Stimulated activated effector memory CD8-positive, alpha-beta T cell treated with anti-CD3 and anti-CD28 coated beads, Interleukin-12 subunit alpha, Interleukin-12 subunit beta, amount 100 ng/mL, for 72 hours (primary cell): ENCODE data around the gene SUGCT.

Experiments
- ATAC-seq: fragments of 150-1000 bp; cut with Tn5 transposase; 2 replicates; pipeline ENCODE4 v1.10.0; 2021
- DNase-seq, 2 donors: peaks; one replicate each; pipeline ENCODE4 v3.0.0; 2021 to 2022; ENCODE audit warnings: low spot score in 2 of 2
- H3K27ac Mint-ChIP-seq: one replicate; pipeline ENCODE4 v1.8.0; 2022; ENCODE audit warnings: mild to moderate bottlenecking, mixed read lengths
- H3K36me3 Mint-ChIP-seq: one replicate; pipeline ENCODE4 v1.8.0; 2022; ENCODE audit warnings: mild to moderate bottlenecking, mixed read lengths
- H3K4me1 Mint-ChIP-seq: one replicate; pipeline ENCODE4 v1.8.0; 2022; ENCODE audit warnings: mixed read lengths
- H3K4me3 Mint-ChIP-seq: one replicate; pipeline ENCODE4 v1.8.0; 2022; ENCODE audit warnings: mild to moderate bottlenecking, mixed read lengths
- H3K9me3 Mint-ChIP-seq: one replicate; pipeline ENCODE4 v1.8.0; 2022; ENCODE audit warnings: mixed read lengths

Gene SUGCT

GRCh38 chr7:40804477-40805215 lies 669.8 kb downstream of the SUGCT start:
- no peaks in the 10 kb centered on the region for H3K4me1 Mint-ChIP-seq
- no peak overlapping the region for H3K27ac Mint-ChIP-seq
- peaks cover 16% of the 10 kb centered on the region for H3K9me3 Mint-ChIP-seq
- no peak overlapping the region for H3K4me3 Mint-ChIP-seq
- H3K36me3 Mint-ChIP-seq, result no peaks in the 10 kb centered on the region
- ATAC-seq (no peak), DNase-seq (no peak)

- peaks cover 20% of the 10 kb centered on the region for H3K9me3 Mint-ChIP-seq
- ATAC-seq (no peak), DNase-seq (no peak)
- H3K27ac Mint-ChIP-seq, result no peak overlapping the region
- H3K4me1 Mint-ChIP-seq, result no peaks in the 10 kb centered on the region
- H3K36me3 Mint-ChIP-seq, result no peaks in the 10 kb centered on the region
- H3K4me3 Mint-ChIP-seq, result no peak overlapping the region
These were observed 670.6 kb downstream of the SUGCT start for GRCh38 chr7:40805361-40805760.

- H3K4me3 Mint-ChIP-seq, result no peak overlapping the region
- peaks cover 20% of the 10 kb centered on the region for H3K9me3 Mint-ChIP-seq
- DNase-seq, result no peak
- no peaks in the 10 kb centered on the region for H3K36me3 Mint-ChIP-seq
- H3K27ac Mint-ChIP-seq, result no peak overlapping the region
- peak; percentile 19 for ATAC-seq
- no peaks in the 10 kb centered on the region for H3K4me1 Mint-ChIP-seq
These were observed 673.7 kb downstream of the SUGCT start for GRCh38 chr7:40808378-40808942.

DNA sequence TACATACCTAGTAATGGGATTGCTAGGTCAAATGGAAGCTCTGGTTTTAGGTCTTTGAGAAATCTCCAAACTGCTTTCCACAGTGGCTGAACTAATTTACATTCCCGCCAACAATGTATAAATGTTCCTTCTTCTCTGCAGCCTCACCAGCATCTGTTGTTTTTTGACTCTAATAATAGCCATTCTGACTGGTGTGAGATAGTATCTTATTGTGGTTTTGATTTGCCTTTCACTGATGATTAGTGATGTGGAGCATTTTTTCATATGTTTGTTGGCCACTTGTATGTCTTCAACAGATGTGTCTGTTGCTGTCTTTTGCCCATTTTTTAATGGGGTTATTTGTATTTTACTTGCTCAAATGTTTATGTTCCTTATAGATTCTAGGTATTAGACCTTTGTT lies 675.5 kb downstream of the SUGCT start:
- DNase-seq (no peak), ATAC-seq (no peak)
- Mint-ChIP-seq H3K4me1 (no peaks in the 10 kb centered on the region), H3K36me3 (no peaks in the 10 kb centered on the region), H3K4me3 (no peak overlapping the region), H3K27ac (no peak overlapping the region), H3K9me3 (peaks cover 22% of the 10 kb centered on the region)

DNA sequence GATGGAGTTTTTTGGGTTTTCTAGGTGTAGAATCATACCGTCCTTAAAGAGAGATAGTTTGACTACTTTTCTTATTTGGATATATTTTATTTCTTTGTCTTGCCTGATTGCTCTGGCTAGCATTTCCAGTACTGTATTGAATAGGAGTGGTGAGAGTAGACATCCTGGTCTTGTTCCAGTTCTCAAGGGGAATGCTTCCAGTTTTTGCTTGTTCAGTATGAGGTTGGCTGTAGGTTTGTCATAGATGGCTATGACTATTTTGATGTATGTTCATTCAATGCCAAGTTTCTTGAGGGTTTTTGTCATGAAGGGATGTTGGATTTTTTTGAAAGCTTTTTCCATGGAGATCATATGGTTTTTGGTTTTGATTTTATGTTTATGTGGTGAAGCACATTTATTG lies 676.9 kb downstream of the SUGCT start:
- ATAC-seq, result no peak
- Mint-ChIP-seq H3K4me1 (no peaks in the 10 kb centered on the region), H3K9me3 (peaks cover 20% of the 10 kb centered on the region), H3K4me3 (no peak overlapping the region), H3K27ac (no peak overlapping the region), H3K36me3 (no peaks in the 10 kb centered on the region)
- no peak for DNase-seq

- DNase-seq (no peak), ATAC-seq (no peak)
- no peaks in the 10 kb centered on the region for H3K36me3 Mint-ChIP-seq
- H3K4me3 Mint-ChIP-seq, result no peak overlapping the region
- peaks cover 18% of the 10 kb centered on the region for H3K9me3 Mint-ChIP-seq
- no peaks in the 10 kb centered on the region for H3K4me1 Mint-ChIP-seq
- H3K27ac Mint-ChIP-seq, result no peak overlapping the region
These were observed 680.2 kb downstream of the SUGCT start for GRCh38 chr7:40815022-40815421.

DNA sequence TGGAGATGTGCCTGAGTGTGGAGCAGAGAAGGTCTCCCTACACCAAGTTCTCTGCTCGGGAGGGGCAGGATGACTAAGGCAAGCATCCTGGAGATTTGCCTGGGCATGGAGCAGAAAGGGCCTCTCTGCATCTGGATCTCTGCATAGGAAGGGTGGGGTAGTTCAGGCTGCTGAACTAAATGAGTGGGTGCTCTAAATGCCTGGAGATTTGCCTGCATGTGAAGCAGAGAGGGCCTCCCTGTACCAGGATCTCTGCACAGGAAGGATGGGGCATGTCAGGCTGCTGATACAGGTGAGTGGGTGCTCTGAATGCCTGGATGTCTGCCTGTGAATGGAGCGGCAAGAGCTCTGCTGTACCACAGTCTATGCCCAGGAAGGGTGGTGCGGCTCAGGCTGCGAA lies 680.7 kb downstream of the SUGCT start:
- peaks cover 18% of the 10 kb centered on the region for H3K9me3 Mint-ChIP-seq
- DNase-seq (no peak), ATAC-seq (no peak)
- no peak overlapping the region for H3K27ac Mint-ChIP-seq
- no peaks in the 10 kb centered on the region for H3K36me3 Mint-ChIP-seq
- H3K4me1 Mint-ChIP-seq, result no peaks in the 10 kb centered on the region
- no peak overlapping the region for H3K4me3 Mint-ChIP-seq

DNA sequence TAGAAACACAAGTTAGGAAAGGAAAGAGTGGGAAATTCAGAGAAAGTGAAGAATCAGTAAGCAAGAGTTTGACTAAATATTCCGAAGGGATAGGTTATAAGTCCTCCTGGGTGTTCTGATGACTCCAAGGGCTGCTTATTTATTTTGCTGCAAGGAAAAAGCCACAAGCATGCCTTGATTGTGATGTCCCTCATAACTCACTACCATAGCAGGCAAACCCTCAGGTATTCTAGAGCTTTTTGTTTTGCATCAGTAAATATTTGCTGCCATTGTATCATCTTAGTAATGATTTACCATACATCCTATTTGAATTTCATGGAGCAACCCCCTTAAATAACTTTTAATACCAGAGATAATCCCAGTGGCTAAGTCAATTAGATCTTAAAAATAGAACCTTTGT lies 688.1 kb downstream of the SUGCT start:
- Mint-ChIP-seq H3K36me3 (no peaks in the 10 kb centered on the region), H3K27ac (no peak overlapping the region), H3K4me1 (no peaks in the 10 kb centered on the region), H3K9me3 (peaks cover 20% of the 10 kb centered on the region), H3K4me3 (no peak overlapping the region)
- no peak for DNase-seq
- ATAC-seq, result no peak

DNA sequence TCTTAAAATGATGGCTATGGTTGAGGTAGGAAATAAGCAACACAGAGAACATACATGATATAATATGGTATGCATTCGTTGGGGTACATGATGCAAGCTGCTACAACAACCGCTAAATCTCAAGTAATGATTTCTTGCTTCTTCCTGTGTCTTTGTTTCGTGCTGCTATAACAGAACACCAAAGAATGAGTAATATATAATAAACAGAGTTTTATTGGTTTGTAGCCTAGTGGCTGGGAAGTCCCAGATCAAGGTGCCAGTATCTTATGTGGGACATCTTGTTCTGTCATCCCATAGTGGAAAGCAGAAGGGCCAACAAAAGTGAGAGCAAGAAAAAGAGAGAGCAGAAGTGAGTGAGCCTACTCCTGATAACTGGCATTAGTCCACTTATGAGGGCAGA lies 689.7 kb downstream of the SUGCT start:
- H3K36me3 Mint-ChIP-seq, result no peaks in the 10 kb centered on the region
- DNase-seq (no peak), ATAC-seq (no peak)
- H3K4me3 Mint-ChIP-seq, result no peak overlapping the region
- no peak overlapping the region for H3K27ac Mint-ChIP-seq
- no peaks in the 10 kb centered on the region for H3K4me1 Mint-ChIP-seq
- peaks cover 20% of the 10 kb centered on the region for H3K9me3 Mint-ChIP-seq

DNA sequence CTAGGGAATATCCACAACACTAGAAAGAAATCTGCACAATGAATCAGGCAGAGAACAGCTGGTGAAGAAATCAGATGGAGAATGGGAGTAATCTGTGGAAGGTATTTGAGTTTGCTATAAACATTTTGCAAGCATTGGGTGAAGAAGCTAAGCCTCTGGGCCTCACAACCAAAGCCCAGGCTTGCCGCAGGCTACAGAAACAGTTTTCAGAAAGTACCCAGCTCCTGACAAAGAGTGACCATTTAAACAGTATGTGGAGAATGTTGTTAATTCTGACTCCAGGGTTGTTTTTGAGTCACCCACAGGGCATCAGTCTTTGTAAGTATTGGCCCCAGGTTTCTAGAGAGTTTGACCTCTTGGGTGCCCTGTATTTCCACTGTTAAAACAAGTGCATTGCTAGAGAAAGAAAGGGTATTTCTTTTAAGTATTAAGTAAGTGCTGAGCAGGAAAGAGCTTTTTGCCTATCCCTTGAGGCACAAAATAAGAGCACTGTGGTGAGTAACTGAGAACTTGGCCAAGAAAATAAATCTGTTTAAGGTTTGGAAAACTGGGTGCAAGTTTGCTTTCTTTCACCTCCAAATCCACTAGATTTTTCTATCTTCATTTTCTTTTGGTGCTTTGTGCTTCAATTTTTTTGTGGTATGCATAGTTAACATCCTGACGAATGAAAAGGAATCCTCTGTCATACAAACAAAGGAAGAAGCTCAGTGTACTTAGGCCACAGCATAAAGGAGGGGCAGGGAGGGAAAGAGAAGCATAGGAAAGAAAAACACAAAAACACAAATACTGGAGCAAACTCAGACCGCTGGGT lies 691.8 kb downstream of the SUGCT start:
- H3K9me3 Mint-ChIP-seq, result peaks cover 28% of the 10 kb centered on the region
- H3K36me3 Mint-ChIP-seq, result no peaks in the 10 kb centered on the region
- H3K4me1 Mint-ChIP-seq, result no peaks in the 10 kb centered on the region
- no peak for DNase-seq
- H3K27ac Mint-ChIP-seq, result no peak overlapping the region
- no peak overlapping the region for H3K4me3 Mint-ChIP-seq
- no peak for ATAC-seq

DNA sequence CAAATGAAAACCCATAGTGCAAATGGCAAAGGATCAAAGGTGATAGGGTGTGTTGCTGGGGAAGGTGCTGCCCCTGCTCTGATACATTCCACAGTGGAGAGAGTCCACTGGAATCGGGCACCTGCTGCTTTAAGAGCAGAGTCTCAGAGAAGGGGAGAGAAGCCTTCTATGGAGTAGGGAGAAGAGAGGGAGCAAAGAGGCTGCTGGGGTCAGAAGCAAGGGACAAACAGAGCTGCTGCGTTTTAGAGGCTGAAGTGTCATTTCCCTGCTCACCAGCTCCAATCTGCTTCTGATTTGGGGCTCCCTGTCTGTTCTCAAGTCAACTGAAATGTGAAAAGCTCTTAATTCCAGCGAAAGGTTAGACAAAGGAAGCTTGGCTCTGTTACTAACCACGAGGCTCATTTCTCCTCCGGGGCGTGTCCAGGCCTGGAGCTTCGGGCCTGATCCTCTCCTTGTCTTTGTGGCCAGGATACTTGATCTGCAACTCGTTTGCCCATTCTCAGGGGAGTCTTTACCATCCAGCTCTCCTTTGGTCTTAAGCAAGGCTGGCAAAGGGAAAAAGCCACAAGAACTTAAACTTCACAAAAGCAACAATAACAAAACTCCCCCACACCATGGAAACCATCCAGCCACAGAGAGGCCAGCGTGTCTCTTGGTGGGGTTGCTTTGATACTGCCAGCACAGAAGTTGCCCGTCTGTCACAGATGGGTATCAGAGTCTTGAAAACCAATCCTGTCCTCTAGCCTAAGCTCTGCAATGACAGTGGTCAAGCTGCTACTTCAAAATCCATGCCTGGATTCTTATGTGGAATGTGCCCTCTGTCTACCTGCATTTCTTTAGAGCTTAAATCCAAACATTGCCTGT lies 692.6 kb downstream of the SUGCT start:
- Mint-ChIP-seq H3K4me1 (no peaks in the 10 kb centered on the region), H3K27ac (no peak overlapping the region), H3K4me3 (no peak overlapping the region), H3K36me3 (no peaks in the 10 kb centered on the region), H3K9me3 (peaks cover 26% of the 10 kb centered on the region)
- no peak for ATAC-seq
- no peak for DNase-seq

DNA sequence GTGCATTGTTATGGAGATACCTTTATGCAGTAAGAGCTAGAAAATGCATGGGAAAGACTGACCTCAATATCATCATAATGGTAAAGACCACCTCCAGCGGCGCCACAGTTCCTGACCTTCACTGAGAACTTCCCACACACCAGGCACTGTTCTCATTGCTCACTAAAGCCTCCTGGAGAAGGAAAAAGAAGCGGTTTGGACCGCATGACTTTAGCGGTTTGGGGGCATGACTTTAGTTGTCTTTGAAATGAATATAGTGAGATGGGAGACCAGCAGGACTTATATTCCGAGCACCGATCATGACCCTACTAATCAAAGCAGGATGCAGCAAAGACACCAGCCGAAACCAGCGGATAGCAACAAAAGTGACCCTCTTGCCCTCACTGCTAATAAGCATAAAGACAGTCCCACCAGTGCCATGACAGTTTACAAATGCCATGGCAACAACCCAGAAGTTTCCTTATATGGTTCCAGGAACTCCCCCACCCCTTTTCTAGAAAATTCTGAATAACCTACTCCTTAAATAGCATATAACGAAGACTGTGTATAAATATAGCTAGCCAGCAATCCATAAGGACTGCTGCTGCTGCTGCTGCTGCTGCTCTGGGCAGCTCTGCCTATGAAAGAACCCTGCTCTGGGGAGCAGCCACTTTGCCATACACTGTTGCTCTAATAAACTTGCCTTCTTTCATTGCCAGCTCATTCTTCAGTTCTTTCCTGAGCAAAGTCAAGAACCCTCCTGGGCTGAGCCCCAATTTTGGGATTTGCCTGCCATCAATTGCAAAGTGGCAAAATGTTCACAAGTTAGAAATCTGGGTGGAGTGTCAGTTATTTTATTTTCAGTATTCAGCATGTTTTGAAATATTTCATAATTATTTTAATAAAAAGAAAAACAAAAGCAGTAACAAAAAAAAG lies 694.1 kb downstream of the SUGCT start:
- Mint-ChIP-seq H3K4me1 (no peaks in the 10 kb centered on the region), H3K4me3 (no peak overlapping the region), H3K27ac (no peak overlapping the region), H3K9me3 (peaks cover 20% of the 10 kb centered on the region), H3K36me3 (no peaks in the 10 kb centered on the region)
- no peak for ATAC-seq
- no peak for DNase-seq

GRCh38 chr7:40833191-40833887 lies 698.5 kb downstream of the SUGCT start:
- H3K4me3 Mint-ChIP-seq, result no peak overlapping the region
- no peak for DNase-seq
- ATAC-seq, result no peak
- H3K4me1 Mint-ChIP-seq, result no peaks in the 10 kb centered on the region
- H3K27ac Mint-ChIP-seq, result no peak overlapping the region
- H3K36me3 Mint-ChIP-seq, result no peaks in the 10 kb centered on the region
- peaks cover 16% of the 10 kb centered on the region for H3K9me3 Mint-ChIP-seq

- H3K27ac Mint-ChIP-seq, result no peak overlapping the region
- no peaks in the 10 kb centered on the region for H3K4me1 Mint-ChIP-seq
- DNase-seq, result no peak
- H3K36me3 Mint-ChIP-seq, result no peaks in the 10 kb centered on the region
- no peak overlapping the region for H3K4me3 Mint-ChIP-seq
- peaks cover 15% of the 10 kb centered on the region for H3K9me3 Mint-ChIP-seq
- no peak for ATAC-seq
These were observed 699.1 kb downstream of the SUGCT start for GRCh38 chr7:40833888-40834234.
